PC-3 (cell line): Measurements from ENCODE around the gene EGFL7. TPM values are rescaled to one million over a fixed set of nuclear protein-coding genes. Genes with fewer than 3 reads are reported as not detected.

Source experiments
- ATAC-seq: fragments of 200-7000 bp; cut with Tn5 transposase; 2 replicates; pipeline ENCODE4 v1.9.1; 2020; ENCODE audit warnings: mild to moderate bottlenecking, moderate library complexity
- BruUV-seq: library from RNA; stranded (reverse); fragments of 400-500 nt; replicated peaks from 2 replicates; lab custom pipeline; 2021; lab: Mats Ljungman, UMichigan
- CTCF ChIA-PET: fragments of 300-600 bp; sonication (Branson Sonifier 250); formaldehyde crosslinking; loops from one replicate; lab custom pipeline; 2022; ENCODE audit warnings: antibody characterized with exemption; lab: Charles Lee
- POLR2A ChIA-PET: fragments of 300-600 bp; sonication (Branson Sonifier 250); formaldehyde crosslinking; loops from one replicate; lab custom pipeline; 2022; ENCODE audit warnings: antibody characterized with exemption; ENCODE audit not compliant: unreplicated experiment; lab: Charles Lee
- DNase-seq: peaks from one replicate; pipeline ENCODE4 v3.0.0-alpha.2; 2015
- H2AFZ ChIP-seq: fragments of 300-600 bp; sonication (generic); 2 replicates; pipeline ENCODE4 v1.6.0; 2016; ENCODE audit warnings: antibody characterized with exemption, low read length
- H3F3A ChIP-seq: fragments of 300-600 bp; sonication (generic); one replicate; pipeline ENCODE4 v1.6.0; 2017; ENCODE audit warnings: antibody characterized with exemption, low read length, control low read depth, mild to moderate bottlenecking; ENCODE audit not compliant: unreplicated experiment
- H3K27ac ChIP-seq: fragments of 300-600 bp; sonication (generic); 2 replicates; pipeline ENCODE4 v1.5.1; 2016; ENCODE audit warnings: mild to moderate bottlenecking, low read length
- H3K27me3 ChIP-seq: fragments of 300-600 bp; sonication (generic); 2 replicates; pipeline ENCODE4 v1.6.1; 2016; ENCODE audit warnings: low read length, mixed read lengths
- H3K36me3 ChIP-seq: fragments of 300-600 bp; sonication (generic); 2 replicates; pipeline ENCODE4 v1.6.1; 2016; ENCODE audit warnings: low read depth, mixed run types, low read length, mixed read lengths
- H3K4me1 ChIP-seq: fragments of 300-600 bp; sonication (generic); 2 replicates; pipeline ENCODE4 v1.5.1; 2016; ENCODE audit warnings: low read length; ENCODE audit not compliant: insufficient read depth
- H3K4me2 ChIP-seq: fragments of 300-600 bp; sonication (generic); 2 replicates; pipeline ENCODE4 v1.6.0; 2016; ENCODE audit warnings: low read length
- H3K4me3 ChIP-seq: fragments of 300-600 bp; sonication (generic); 2 replicates; pipeline ENCODE4 v1.5.1; 2016; ENCODE audit warnings: mild to moderate bottlenecking, low read length, mixed read lengths
- H3K79me2 ChIP-seq: fragments of 300-600 bp; sonication (generic); 2 replicates; pipeline ENCODE4 v1.6.1; 2017; ENCODE audit warnings: low read length, mixed read lengths
- H3K9ac ChIP-seq: fragments of 300-600 bp; sonication (generic); 2 replicates; pipeline ENCODE4 v1.6.0; 2016; ENCODE audit warnings: mild to moderate bottlenecking, low read length
- H3K9me2 ChIP-seq: fragments of 300-600 bp; sonication (generic); replicated peaks from 2 replicates; pipeline ENCODE4 v1.6.1; 2016; ENCODE audit warnings: mixed run types, low read length, mixed read lengths
- H3K9me3 ChIP-seq: fragments of 300-600 bp; sonication (generic); 2 replicates; pipeline ENCODE4 v1.6.1; 2016; ENCODE audit warnings: low read length, mixed read lengths
- H4K20me1 ChIP-seq: fragments of 300-600 bp; sonication (generic); 2 replicates; pipeline ENCODE4 v1.6.1; 2016; ENCODE audit warnings: low read length, mixed read lengths
- CTCF ChIP-seq: fragments of 300-600 bp; sonication (generic); conservative IDR thresholded peaks from 2 replicates; pipeline ENCODE4 v1.5.1; 2017; ENCODE audit warnings: antibody characterized with exemption, low read depth, mild to moderate bottlenecking, low read length
- EZH2 ChIP-seq: fragments of 300-600 bp; sonication (generic); IDR thresholded peaks from one replicate; pipeline ENCODE4 v1.6.1; 2017; ENCODE audit warnings: antibody characterized with exemption, mild to moderate bottlenecking, low read length; ENCODE audit not compliant: unreplicated experiment
- EZH2phosphoT487 ChIP-seq: fragments of 300-600 bp; sonication (generic); IDR thresholded peaks from 2 replicates; pipeline ENCODE4 v1.6.1; 2018; ENCODE audit warnings: mild to moderate bottlenecking, antibody characterized with exemption, low read length, borderline replicate concordance
- intact Hi-C: fragments of 100-400 bp; cut with micrococcal nuclease; formaldehyde crosslinking; loops from 2 replicates; pipeline ENCODE4 v1.9.0; 2023
- total RNA-seq: library from RNA; depleted of rRNA; stranded (reverse); fragments of >200 nt; gene quantifications from 2 replicates; pipeline ENCODE4 v1.2.3, GENCODE V29; 2014

The EGFL7 gene
- total RNA-seq, 1 experiment from 2014 or later: 23.1 TPM

- TF ChIP-seq EZH2phosphoT487: no peak
- no peak for TF ChIP-seq CTCF
- TF ChIP-seq EZH2: no peak
- POLR2A ChIA-PET: no interaction called here
- Histone ChIP-seq H2AFZ (no peak overlapping the region), H3K4me1 (no peaks in the 10 kb centered on the region), H3K27ac (no peak overlapping the region), H3K9me3 (no peaks in the 10 kb centered on the region), H3F3A (no peaks in the 10 kb centered on the region), H3K36me3 (no peaks in the 10 kb centered on the region), H3K9ac (no peak overlapping the region), H3K4me2 (no peak overlapping the region), H3K4me3 (no peak overlapping the region), H3K9me2 (no peaks in the 10 kb centered on the region), H4K20me1 (no peaks in the 10 kb centered on the region), H3K79me2 (no peaks in the 10 kb centered on the region), H3K27me3 (no peaks in the 10 kb centered on the region)
- BruUV-seq: no TSS peak
- intact Hi-C loops: no loop called here
- DNase-seq: no peak
- CTCF ChIA-PET: no interaction called here
- no peak for ATAC-seq
These were observed 4.7 kb downstream of the EGFL7 start for GRCh38 chr9:136667214-136667939.

GRCh38 chr9:136667940-136668760, 5.4 kb downstream of the EGFL7 start:
- no peaks in the 10 kb centered on the region for H3F3A ChIP-seq
- ATAC-seq (no peak), DNase-seq (no peak)
- no peak overlapping the region for H3K4me3 ChIP-seq
- CTCF ChIA-PET: interaction anchor here (0.6 kb wide), 1 partner anchor 125 kb away, joined by 3 read pairs; no protein-coding TSS in a partner anchor
- H3K4me1 ChIP-seq: no peaks in the 10 kb centered on the region
- intact Hi-C loops: no loop called here
- H3K9me2 ChIP-seq: no peaks in the 10 kb centered on the region
- H3K27me3 ChIP-seq: no peaks in the 10 kb centered on the region
- no peaks in the 10 kb centered on the region for H3K79me2 ChIP-seq
- H3K27ac ChIP-seq: no peak overlapping the region
- no peak overlapping the region for H3K9ac ChIP-seq
- H3K4me2 ChIP-seq: no peak overlapping the region
- POLR2A ChIA-PET: no interaction called here
- TF ChIP-seq CTCF: no peak
- TF ChIP-seq EZH2: no peak
- TF ChIP-seq EZH2phosphoT487: no peak
- no peaks in the 10 kb centered on the region for H3K9me3 ChIP-seq
- BruUV-seq: no TSS peak
- no peaks in the 10 kb centered on the region for H3K36me3 ChIP-seq
- H2AFZ ChIP-seq: no peak overlapping the region
- no peaks in the 10 kb centered on the region for H4K20me1 ChIP-seq
